ENCODE data around the gene GAA.

The GAA gene

DNA sequence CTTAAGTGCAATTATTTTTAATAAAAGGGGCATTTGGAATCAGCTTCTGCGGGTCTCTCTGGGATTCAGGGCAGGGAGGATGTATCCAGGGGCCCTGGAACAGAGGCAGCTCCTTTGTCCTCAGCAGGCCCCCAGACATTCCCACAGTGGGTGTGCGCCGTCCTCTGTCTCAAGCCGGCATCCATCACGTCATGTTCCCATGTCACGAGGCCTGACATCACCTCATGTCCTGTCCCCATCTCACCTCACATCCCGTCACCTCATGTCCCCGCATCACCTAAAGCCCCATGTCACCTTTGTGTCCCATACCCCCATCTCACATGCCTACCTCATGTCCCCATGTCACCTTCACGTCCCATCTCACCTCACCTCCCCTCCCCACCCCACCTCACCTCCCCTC is 18.5 kb downstream of the GAA start:
- TF ChIP-seq EZH2phosphoT487 (IDR thresholded peaks at IDR 0.05; ENCODE audit: borderline replicate concordance) = no peak
- TF ChIP-seq, protein P1, sequence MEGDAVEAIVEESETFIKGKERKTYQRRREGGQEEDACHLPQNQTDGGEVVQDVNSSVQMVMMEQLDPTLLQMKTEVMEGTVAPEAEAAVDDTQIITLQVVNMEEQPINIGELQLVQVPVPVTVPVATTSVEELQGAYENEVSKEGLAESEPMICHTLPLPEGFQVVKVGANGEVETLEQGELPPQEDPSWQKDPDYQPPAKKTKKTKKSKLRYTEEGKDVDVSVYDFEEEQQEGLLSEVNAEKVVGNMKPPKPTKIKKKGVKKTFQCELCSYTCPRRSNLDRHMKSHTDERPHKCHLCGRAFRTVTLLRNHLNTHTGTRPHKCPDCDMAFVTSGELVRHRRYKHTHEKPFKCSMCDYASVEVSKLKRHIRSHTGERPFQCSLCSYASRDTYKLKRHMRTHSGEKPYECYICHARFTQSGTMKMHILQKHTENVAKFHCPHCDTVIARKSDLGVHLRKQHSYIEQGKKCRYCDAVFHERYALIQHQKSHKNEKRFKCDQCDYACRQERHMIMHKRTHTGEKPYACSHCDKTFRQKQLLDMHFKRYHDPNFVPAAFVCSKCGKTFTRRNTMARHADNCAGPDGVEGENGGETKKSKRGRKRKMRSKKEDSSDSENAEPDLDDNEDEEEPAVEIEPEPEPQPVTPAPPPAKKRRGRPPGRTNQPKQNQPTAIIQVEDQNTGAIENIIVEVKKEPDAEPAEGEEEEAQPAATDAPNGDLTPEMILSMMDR (conservative IDR thresholded peaks at IDR 0.05; ENCODE audit: low read length) = no peak
- Histone ChIP-seq H4K20me1 (ENCODE audit: insufficient read depth, low read length, poor library complexity, severe bottlenecking) (no peaks in the 10 kb centered on the region), H3K9me3 (ENCODE audit: insufficient read depth, low read depth, low read length) (no peaks in the 10 kb centered on the region), H3K4me3 (ENCODE audit: low read length, poor library complexity, severe bottlenecking) (no peak overlapping the region), H3K79me2 (ENCODE audit: insufficient read depth, low read length) (no peaks in the 10 kb centered on the region), H3K4me1 (ENCODE audit: insufficient read depth, low read length, poor library complexity, severe bottlenecking) (no peaks in the 10 kb centered on the region), H3K27me3 (ENCODE audit: insufficient read depth, low read length, poor library complexity, severe bottlenecking) (no peaks in the 10 kb centered on the region), H3F3A (ENCODE audit: low read depth) (no peaks in the 10 kb centered on the region), H3K9ac (ENCODE audit: low read depth, low read length, poor library complexity, severe bottlenecking) (no peak overlapping the region), H3K36me3 (ENCODE audit: insufficient read depth, low read length) (no peaks in the 10 kb centered on the region), H3K4me2 (ENCODE audit: low read depth, low read length, poor library complexity, severe bottlenecking) (no peak overlapping the region), H2AFZ (ENCODE audit: low read length) (no peak overlapping the region), H3K9me2 (replicated peaks; ENCODE audit: low read depth, low read length) (no peaks in the 10 kb centered on the region)

DNA sequence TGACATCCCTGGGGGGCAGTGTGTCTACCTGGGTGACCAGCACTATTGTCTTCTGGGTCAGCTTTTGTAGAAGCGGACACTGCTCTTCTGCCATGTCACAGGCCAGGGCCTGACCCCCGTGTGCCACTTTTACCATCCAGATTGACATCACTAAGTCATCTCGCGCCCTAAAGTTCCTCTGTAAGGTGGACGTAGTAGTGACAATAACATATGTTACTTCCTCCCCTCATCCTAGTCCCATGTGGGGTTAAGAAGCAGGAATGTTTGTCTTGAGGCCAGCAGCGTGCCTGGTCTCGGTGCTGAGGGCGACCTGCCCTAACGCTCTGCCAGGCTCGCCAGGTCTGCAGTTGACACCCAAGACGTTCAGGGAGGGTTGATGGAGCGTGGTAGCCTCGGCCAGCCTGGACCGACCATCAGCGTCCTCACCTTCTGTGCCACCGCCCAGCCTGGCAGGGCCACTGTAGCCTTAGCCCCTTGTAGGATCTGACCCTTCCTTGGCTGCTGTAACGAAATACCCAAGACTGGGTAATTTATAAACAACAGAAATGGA is 20.7 kb downstream of the GAA start:
- no peak overlapping the region for H3K4me2 ChIP-seq (ENCODE audit: low read depth, low read length, poor library complexity, severe bottlenecking)
- no peaks in the 10 kb centered on the region for H3K79me2 ChIP-seq (ENCODE audit: insufficient read depth, low read length)
- no peak overlapping the region for H2AFZ ChIP-seq (ENCODE audit: low read length)

DNA sequence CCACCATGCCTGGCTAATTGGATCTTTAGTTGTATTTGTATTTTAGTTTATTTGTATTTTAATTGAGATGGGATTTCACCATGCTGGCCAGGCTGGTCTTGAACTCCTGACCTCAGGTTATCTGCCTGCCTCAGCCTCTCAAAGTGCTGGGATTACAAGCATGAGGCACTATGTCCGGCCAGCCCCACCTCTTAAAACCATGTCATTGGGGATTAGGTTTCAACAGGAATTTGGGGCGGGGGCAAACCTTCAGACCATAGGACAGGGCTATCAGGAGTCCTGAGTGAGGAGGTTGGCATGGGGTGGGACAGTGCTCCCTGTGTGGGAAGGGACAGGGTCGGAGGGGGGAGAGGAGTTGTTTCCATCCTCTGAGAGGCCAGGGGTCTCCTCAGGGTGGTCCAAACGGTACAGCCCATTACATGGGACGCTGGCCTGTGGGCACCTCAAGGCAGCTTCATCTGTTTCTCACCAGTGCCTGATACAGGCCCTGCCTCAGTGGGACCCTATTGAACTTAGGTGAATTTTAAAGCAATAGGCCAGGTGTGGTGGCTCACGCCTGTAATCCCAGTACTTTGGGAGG is 21.6 kb downstream of the GAA start:
- Histone ChIP-seq H3K4me3 (ENCODE audit: low read length, poor library complexity, severe bottlenecking) (no peak overlapping the region), H3K27me3 (ENCODE audit: insufficient read depth, low read length, poor library complexity, severe bottlenecking) (no peaks in the 10 kb centered on the region), H3K9me3 (ENCODE audit: insufficient read depth, low read depth, low read length) (no peaks in the 10 kb centered on the region), H3K79me2 (ENCODE audit: insufficient read depth, low read length) (no peaks in the 10 kb centered on the region), H3K9ac (ENCODE audit: low read depth, low read length, poor library complexity, severe bottlenecking) (no peak overlapping the region), H3K4me1 (ENCODE audit: insufficient read depth, low read length, poor library complexity, severe bottlenecking) (no peaks in the 10 kb centered on the region), H4K20me1 (ENCODE audit: insufficient read depth, low read length, poor library complexity, severe bottlenecking) (no peaks in the 10 kb centered on the region), H2AFZ (ENCODE audit: low read length) (no peak overlapping the region), H3K4me2 (ENCODE audit: low read depth, low read length, poor library complexity, severe bottlenecking) (no peak overlapping the region), H3K36me3 (ENCODE audit: insufficient read depth, low read length) (no peaks in the 10 kb centered on the region), H3K9me2 (replicated peaks; ENCODE audit: low read depth, low read length) (no peaks in the 10 kb centered on the region), H3F3A (ENCODE audit: low read depth) (no peaks in the 10 kb centered on the region)
- no peak for TF ChIP-seq EZH2phosphoT487 (IDR thresholded peaks at IDR 0.05; ENCODE audit: borderline replicate concordance)
- TF ChIP-seq, protein P1 (conservative IDR thresholded peaks at IDR 0.05; ENCODE audit: low read length) = no peak

More for the DNA sequence above, 20.7 kb downstream of the GAA start:
- Histone ChIP-seq H3K9me3 (ENCODE audit: insufficient read depth, low read depth, low read length) (no peaks in the 10 kb centered on the region), H3K9ac (ENCODE audit: low read depth, low read length, poor library complexity, severe bottlenecking) (no peak overlapping the region), H3K27me3 (ENCODE audit: insufficient read depth, low read length, poor library complexity, severe bottlenecking) (no peaks in the 10 kb centered on the region), H3K36me3 (ENCODE audit: insufficient read depth, low read length) (no peaks in the 10 kb centered on the region), H3K9me2 (replicated peaks; ENCODE audit: low read depth, low read length) (no peaks in the 10 kb centered on the region), H3K4me1 (ENCODE audit: insufficient read depth, low read length, poor library complexity, severe bottlenecking) (no peaks in the 10 kb centered on the region), H4K20me1 (ENCODE audit: insufficient read depth, low read length, poor library complexity, severe bottlenecking) (no peaks in the 10 kb centered on the region), H3F3A (ENCODE audit: low read depth) (no peaks in the 10 kb centered on the region), H3K4me3 (ENCODE audit: low read length, poor library complexity, severe bottlenecking) (no peak overlapping the region)
- TF ChIP-seq, protein P1 (conservative IDR thresholded peaks at IDR 0.05; ENCODE audit: low read length) = no peak
- no peak for TF ChIP-seq EZH2phosphoT487 (IDR thresholded peaks at IDR 0.05; ENCODE audit: borderline replicate concordance)

Data from Loucy (cell line).